Common myeloid progenitor, CD34-positive (primary cell): ENCODE data around the gene TNFRSF19.
A peak's percentile ranks its signal among the peaks of the same experiment; 100 is the strongest.

ENCODE experiments used
- CTCF ChIA-PET: fragments of 350-600 bp; sonication (Branson Sonifier 250); formaldehyde crosslinking; loops from one replicate; lab custom pipeline; 2021; ENCODE audit warnings: antibody characterized with exemption; lab: Charles Lee
- POLR2A ChIA-PET: fragments of 350-600 bp; sonication (Branson Sonifier 250); formaldehyde crosslinking; loops from one replicate; lab custom pipeline; 2021; ENCODE audit warnings: antibody characterized with exemption; lab: Charles Lee
- DNase-seq, 3 donors: peaks; one replicate each; pipeline versions ENCODE4 v3.0.0 to v3.0.0-alpha.2; 2013
- H3K27ac ChIP-seq, 2 experiments: 1 replicate in 1 of 2; 2 replicates in 1 of 2; pipeline ENCODE4 v1.7.0; 2013; ENCODE audit warnings: inconsistent platforms in 2 of 2, low read length in 2 of 2, mild to moderate bottlenecking in 2 of 2, low read depth in 1 of 2, moderate library complexity in 1 of 2; ENCODE audit not compliant: severe bottlenecking in 2 of 2, insufficient read depth in 1 of 2, poor library complexity in 1 of 2
- H3K27me3 ChIP-seq, 5 experiments: replicated peaks in 2 of 5; 1 replicate in 3 of 5; 2 replicates in 2 of 5; pipeline versions ENCODE4 v1.6.1 to v1.7.0; 2013; ENCODE audit warnings: low read length in 4 of 5, mild to moderate bottlenecking in 2 of 5, moderate library complexity in 2 of 5, inconsistent platforms in 1 of 5; ENCODE audit not compliant: insufficient read depth in 5 of 5, control insufficient read depth in 4 of 5
- H3K36me3 ChIP-seq, 4 experiments: 1 replicate in 2 of 4; 2 replicates in 2 of 4; pipeline versions ENCODE4 v1.6.1 to v1.7.0; 2013; ENCODE audit warnings: low read length in 3 of 4, control low read depth in 1 of 4, mild to moderate bottlenecking in 1 of 4; ENCODE audit not compliant: control insufficient read depth in 4 of 4, insufficient read depth in 4 of 4
- H3K4me1 ChIP-seq, 4 experiments: 1 replicate in 3 of 4; 2 replicates in 1 of 4; pipeline versions ENCODE4 v1.6.1 to v1.7.1; 2013; ENCODE audit warnings: low read length in 3 of 4, mild to moderate bottlenecking in 3 of 4, control low read depth in 1 of 4, inconsistent platforms in 1 of 4, moderate library complexity in 1 of 4; ENCODE audit not compliant: control insufficient read depth in 4 of 4, insufficient read depth in 4 of 4; ENCODE audit errors: control extremely low read depth in 1 of 4
- H3K4me3 ChIP-seq, 7 experiments: 1 replicate in 4 of 7; 2 replicates in 3 of 7; pipeline versions ENCODE4 v1.5.1 to v1.7.0; 2013; ENCODE audit warnings: mild to moderate bottlenecking in 7 of 7, low read length in 6 of 7, moderate library complexity in 6 of 7, inconsistent platforms in 2 of 7, low read depth in 2 of 7, control low read depth in 1 of 7; ENCODE audit not compliant: insufficient read depth in 4 of 7, control insufficient read depth in 1 of 7; ENCODE audit errors: extremely low read depth in 1 of 7
- H3K9me3 ChIP-seq, 5 experiments: 1 replicate in 4 of 5; 2 replicates in 1 of 5; pipeline versions ENCODE4 v1.6.1 to v1.7.1; 2013; ENCODE audit warnings: low read length in 4 of 5, mild to moderate bottlenecking in 2 of 5, inconsistent platforms in 1 of 5, low read depth in 1 of 5, moderate library complexity in 1 of 5; ENCODE audit not compliant: control insufficient read depth in 4 of 5, insufficient read depth in 2 of 5; ENCODE audit errors: control extremely low read depth in 1 of 5
- WGBS: methylation state at CpG from one replicate; pipeline ENCODE4 v1.1.5; 2013; ENCODE audit not compliant: insufficient coverage; 5-methylcytosine and 5-hydroxymethylcytosine counted together

TNFRSF19 gene

GRCh38 chr13:23666582-23666981, 96.4 kb downstream of the TNFRSF19 start:
- WGBS, result 98% methylated on average over 7 of the region's 8 CpGs
- no peak overlapping the region for H3K27ac ChIP-seq
- H3K36me3 ChIP-seq, result no peaks in the 10 kb centered on the region
- no peak for DNase-seq
- peaks cover 0 to 6% (median 0%) of the 10 kb centered on the region in 5 experiments for H3K9me3 ChIP-seq
- no peak overlapping the region for H3K4me3 ChIP-seq
- ChIA-PET POLR2A (no interaction called here), CTCF (interaction anchor here (0.7 to 1.1 kb wide), 2 partner anchors 11 to 134 kb away, joined by 3 read pairs; no protein-coding TSS in a partner anchor)
- H3K4me1 ChIP-seq, result no peaks in the 10 kb centered on the region
- H3K27me3 ChIP-seq, result peaks cover 0 to 3% (median 0%) of the 10 kb centered on the region in 5 experiments

GRCh38 chr13:23667750-23668149, 97.5 kb downstream of the TNFRSF19 start:
- no peaks in the 10 kb centered on the region for H3K4me1 ChIP-seq
- no peaks in the 10 kb centered on the region for H3K36me3 ChIP-seq
- no peak overlapping the region for H3K27ac ChIP-seq
- peaks cover 0 to 3% (median 0%) of the 10 kb centered on the region in 5 experiments for H3K27me3 ChIP-seq
- H3K9me3 ChIP-seq, result no peaks in the 10 kb centered on the region
- WGBS, result 94% methylated on average over 4 of the region's 6 CpGs
- H3K4me3 ChIP-seq, result no peak overlapping the region
- no peak for DNase-seq
- ChIA-PET CTCF (interaction anchor here (0.6 kb wide), 1 partner anchor 93 kb away, joined by 3 read pairs; no protein-coding TSS in a partner anchor), POLR2A (no interaction called here)

- Histone ChIP-seq H3K36me3 (no peaks in the 10 kb centered on the region), H3K27me3 (peaks cover 0 to 3% (median 0%) of the 10 kb centered on the region in 5 experiments), H3K27ac (no peak overlapping the region), H3K4me3 (no peak overlapping the region), H3K9me3 (no peaks in the 10 kb centered on the region), H3K4me1 (no peaks in the 10 kb centered on the region)
- no peak for DNase-seq
- ChIA-PET CTCF (no interaction called here), POLR2A (no interaction called here)
- WGBS, result 99% methylated on average over 9 of the region's 9 CpGs
Observed at GRCh38 chr13:23668562-23668961, 98.3 kb downstream of the TNFRSF19 start.

GRCh38 chr13:23670793-23671192, 100.6 kb downstream of the TNFRSF19 start:
- H3K27me3 ChIP-seq, result peaks cover 0 to 3% (median 0%) of the 10 kb centered on the region in 5 experiments
- H3K4me3 ChIP-seq, result no peak overlapping the region
- 84% methylated on average over 7 of the region's 7 CpGs for WGBS
- POLR2A ChIA-PET, result no interaction called here
- no peaks in the 10 kb centered on the region for H3K9me3 ChIP-seq
- H3K4me1 ChIP-seq, result no peaks in the 10 kb centered on the region
- no peaks in the 10 kb centered on the region for H3K36me3 ChIP-seq
- H3K27ac ChIP-seq, result no peak overlapping the region
- DNase-seq, result peak in 1 of 3 donors; percentile 7
- CTCF ChIA-PET, result interaction anchor here (0.6 to 0.8 kb wide), 2 partner anchors 9 to 561 kb away, joined by 3 to 4 read pairs; no protein-coding TSS in a partner anchor

GRCh38 chr13:23671377-23671776, 101.2 kb downstream of the TNFRSF19 start:
- H3K4me1 ChIP-seq, result no peaks in the 10 kb centered on the region
- H3K4me3 ChIP-seq, result no peak overlapping the region
- POLR2A ChIA-PET, result no interaction called here
- CTCF ChIA-PET, result interaction anchor here (0.8 kb wide), 1 partner anchor 9 kb away, joined by 4 read pairs; no protein-coding TSS in a partner anchor
- peaks cover 0 to 3% (median 0%) of the 10 kb centered on the region in 5 experiments for H3K27me3 ChIP-seq
- H3K36me3 ChIP-seq, result no peaks in the 10 kb centered on the region
- no peak for DNase-seq
- no CpG with 5 or more reads among the region's 2 CpGs for WGBS
- no peaks in the 10 kb centered on the region for H3K9me3 ChIP-seq
- no peak overlapping the region for H3K27ac ChIP-seq

- Histone ChIP-seq H3K36me3 (no peaks in the 10 kb centered on the region), H3K4me3 (no peak overlapping the region), H3K9me3 (no peaks in the 10 kb centered on the region), H3K27me3 (peaks cover 0 to 3% (median 0%) of the 10 kb centered on the region in 5 experiments), H3K4me1 (no peaks in the 10 kb centered on the region), H3K27ac (no peak overlapping the region)
- ChIA-PET CTCF (no interaction called here), POLR2A (no interaction called here)
- WGBS, result 100% methylated on average over 2 of the region's 3 CpGs
- no peak for DNase-seq
Observed at GRCh38 chr13:23671897-23672296, 101.7 kb downstream of the TNFRSF19 start.

- Histone ChIP-seq H3K27ac (no peak overlapping the region), H3K36me3 (no peaks in the 10 kb centered on the region), H3K9me3 (no peaks in the 10 kb centered on the region), H3K27me3 (peaks cover 0 to 3% (median 0%) of the 10 kb centered on the region in 5 experiments), H3K4me3 (no peak overlapping the region), H3K4me1 (no peaks in the 10 kb centered on the region)
- DNase-seq, result no peak
- no CpG with 5 or more reads among the region's 4 CpGs for WGBS
- CTCF ChIA-PET, result no interaction called here
- POLR2A ChIA-PET, result no interaction called here
Observed at GRCh38 chr13:23672616-23673015, 102.4 kb downstream of the TNFRSF19 start.
